ENCODE data around the gene TLK2.

- TF ChIP-seq, protein P1, sequence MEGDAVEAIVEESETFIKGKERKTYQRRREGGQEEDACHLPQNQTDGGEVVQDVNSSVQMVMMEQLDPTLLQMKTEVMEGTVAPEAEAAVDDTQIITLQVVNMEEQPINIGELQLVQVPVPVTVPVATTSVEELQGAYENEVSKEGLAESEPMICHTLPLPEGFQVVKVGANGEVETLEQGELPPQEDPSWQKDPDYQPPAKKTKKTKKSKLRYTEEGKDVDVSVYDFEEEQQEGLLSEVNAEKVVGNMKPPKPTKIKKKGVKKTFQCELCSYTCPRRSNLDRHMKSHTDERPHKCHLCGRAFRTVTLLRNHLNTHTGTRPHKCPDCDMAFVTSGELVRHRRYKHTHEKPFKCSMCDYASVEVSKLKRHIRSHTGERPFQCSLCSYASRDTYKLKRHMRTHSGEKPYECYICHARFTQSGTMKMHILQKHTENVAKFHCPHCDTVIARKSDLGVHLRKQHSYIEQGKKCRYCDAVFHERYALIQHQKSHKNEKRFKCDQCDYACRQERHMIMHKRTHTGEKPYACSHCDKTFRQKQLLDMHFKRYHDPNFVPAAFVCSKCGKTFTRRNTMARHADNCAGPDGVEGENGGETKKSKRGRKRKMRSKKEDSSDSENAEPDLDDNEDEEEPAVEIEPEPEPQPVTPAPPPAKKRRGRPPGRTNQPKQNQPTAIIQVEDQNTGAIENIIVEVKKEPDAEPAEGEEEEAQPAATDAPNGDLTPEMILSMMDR (IDR thresholded peaks at IDR 0.05), result no peak
- TF ChIP-seq JUN (CRISPR knock-in tag; IDR thresholded peaks at IDR 0.05), result no peak
- no peak for TF ChIP-seq ESRRA (CRISPR knock-in tag; IDR thresholded peaks at IDR 0.05; ENCODE audit: borderline replicate concordance)
- TF ChIP-seq SP1 (CRISPR knock-in tag; conservative IDR thresholded peaks at IDR 0.05), result no peak
- TF ChIP-seq, protein P2, sequence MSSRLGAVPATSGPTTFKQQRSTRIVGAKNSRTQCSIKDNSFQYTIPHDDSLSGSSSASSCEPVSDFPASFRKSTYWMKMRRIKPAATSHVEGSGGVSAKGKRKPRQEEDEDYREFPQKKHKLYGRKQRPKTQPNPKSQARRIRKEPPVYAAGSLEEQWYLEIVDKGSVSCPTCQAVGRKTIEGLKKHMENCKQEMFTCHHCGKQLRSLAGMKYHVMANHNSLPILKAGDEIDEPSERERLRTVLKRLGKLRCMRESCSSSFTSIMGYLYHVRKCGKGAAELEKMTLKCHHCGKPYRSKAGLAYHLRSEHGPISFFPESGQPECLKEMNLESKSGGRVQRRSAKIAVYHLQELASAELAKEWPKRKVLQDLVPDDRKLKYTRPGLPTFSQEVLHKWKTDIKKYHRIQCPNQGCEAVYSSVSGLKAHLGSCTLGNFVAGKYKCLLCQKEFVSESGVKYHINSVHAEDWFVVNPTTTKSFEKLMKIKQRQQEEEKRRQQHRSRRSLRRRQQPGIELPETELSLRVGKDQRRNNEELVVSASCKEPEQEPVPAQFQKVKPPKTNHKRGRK (CRISPR knock-in tag; IDR thresholded peaks at IDR 0.05; ENCODE audit: borderline replicate concordance), result no peak
- no peak for TF ChIP-seq PRRX2 (CRISPR knock-in tag; IDR thresholded peaks at IDR 0.05)
- TF ChIP-seq CREB1 (CRISPR knock-in tag; IDR thresholded peaks at IDR 0.05), result no peak
- TF ChIP-seq ATF1 (CRISPR knock-in tag; IDR thresholded peaks at IDR 0.05), result no peak
- TF ChIP-seq, protein P3, sequence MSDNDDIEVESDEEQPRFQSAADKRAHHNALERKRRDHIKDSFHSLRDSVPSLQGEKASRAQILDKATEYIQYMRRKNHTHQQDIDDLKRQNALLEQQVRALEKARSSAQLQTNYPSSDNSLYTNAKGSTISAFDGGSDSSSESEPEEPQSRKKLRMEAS (CRISPR knock-in tag; IDR thresholded peaks at IDR 0.05), result no peak
- no peak for TF ChIP-seq IRF2 (CRISPR knock-in tag; IDR thresholded peaks at IDR 0.05; ENCODE audit: borderline replicate concordance, low read depth)
- TF ChIP-seq, protein P4, sequence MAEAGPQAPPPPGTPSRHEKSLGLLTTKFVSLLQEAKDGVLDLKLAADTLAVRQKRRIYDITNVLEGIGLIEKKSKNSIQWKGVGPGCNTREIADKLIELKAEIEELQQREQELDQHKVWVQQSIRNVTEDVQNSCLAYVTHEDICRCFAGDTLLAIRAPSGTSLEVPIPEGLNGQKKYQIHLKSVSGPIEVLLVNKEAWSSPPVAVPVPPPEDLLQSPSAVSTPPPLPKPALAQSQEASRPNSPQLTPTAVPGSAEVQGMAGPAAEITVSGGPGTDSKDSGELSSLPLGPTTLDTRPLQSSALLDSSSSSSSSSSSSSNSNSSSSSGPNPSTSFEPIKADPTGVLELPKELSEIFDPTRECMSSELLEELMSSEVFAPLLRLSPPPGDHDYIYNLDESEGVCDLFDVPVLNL (CRISPR knock-in tag; IDR thresholded peaks at IDR 0.05; ENCODE audit: borderline replicate concordance, low read depth), result no peak
- no peak for TF ChIP-seq ATF6 (CRISPR knock-in tag; IDR thresholded peaks at IDR 0.05)
These were observed 139.4 kb downstream of the TLK2 start for GRCh38 chr17:62617894-62618472.
